Thyroid gland (tissue), 4 donors: ENCODE measurements around the gene OR51B5.
"Not testable (repeated sequence)": the region's sequence is repeated elsewhere in the genome, so short reads cannot be mapped to it uniquely, and the experiment has no call there.

Experiments used
- CTCF ChIP-seq, 6 experiments: fragments of 200-600 bp in 3 of 6; fragments of 450-650 bp in 3 of 6; sonication (generic) in 3 of 6; IDR thresholded peaks; one replicate each; pipeline ENCODE4 v1.5.1; 2016 to 2019; ENCODE audit warnings: antibody characterized with exemption in 6 of 6, mild to moderate bottlenecking in 2 of 6, inconsistent platforms in 1 of 6, moderate library complexity in 1 of 6
- POLR2A ChIP-seq, 2 donors: fragments of 450-650 bp; IDR thresholded peaks; one replicate each; pipeline ENCODE4 v1.6.1; 2017; ENCODE audit warnings: antibody characterized with exemption in 2 of 2, mild to moderate bottlenecking in 2 of 2, moderate library complexity in 1 of 2

GRCh38 chr11:5337253-5337652 is 6.1 kb downstream of the OR51B5 start:
- TF ChIP-seq CTCF, POLR2A (IDR thresholded peaks at IDR 0.05): not testable (repeated sequence)
